HUDEP-2 (cell line): Measurements from ENCODE around the gene HOXC10.
A peak's percentile ranks its signal among the peaks of the same experiment; 100 is the strongest.

Source experiments
- DNase-seq, 76 experiments: peaks; one replicate each; lab custom pipeline; 2025; ENCODE audit not compliant: unreplicated experiment in 76 of 76; lab: John Stamatoyannopoulos, UW

The HOXC10 gene

GRCh38 chr12:53950437-53950773 lies 34.5 kb upstream of the HOXC10 start:
- DNase-seq = no peak

DNA sequence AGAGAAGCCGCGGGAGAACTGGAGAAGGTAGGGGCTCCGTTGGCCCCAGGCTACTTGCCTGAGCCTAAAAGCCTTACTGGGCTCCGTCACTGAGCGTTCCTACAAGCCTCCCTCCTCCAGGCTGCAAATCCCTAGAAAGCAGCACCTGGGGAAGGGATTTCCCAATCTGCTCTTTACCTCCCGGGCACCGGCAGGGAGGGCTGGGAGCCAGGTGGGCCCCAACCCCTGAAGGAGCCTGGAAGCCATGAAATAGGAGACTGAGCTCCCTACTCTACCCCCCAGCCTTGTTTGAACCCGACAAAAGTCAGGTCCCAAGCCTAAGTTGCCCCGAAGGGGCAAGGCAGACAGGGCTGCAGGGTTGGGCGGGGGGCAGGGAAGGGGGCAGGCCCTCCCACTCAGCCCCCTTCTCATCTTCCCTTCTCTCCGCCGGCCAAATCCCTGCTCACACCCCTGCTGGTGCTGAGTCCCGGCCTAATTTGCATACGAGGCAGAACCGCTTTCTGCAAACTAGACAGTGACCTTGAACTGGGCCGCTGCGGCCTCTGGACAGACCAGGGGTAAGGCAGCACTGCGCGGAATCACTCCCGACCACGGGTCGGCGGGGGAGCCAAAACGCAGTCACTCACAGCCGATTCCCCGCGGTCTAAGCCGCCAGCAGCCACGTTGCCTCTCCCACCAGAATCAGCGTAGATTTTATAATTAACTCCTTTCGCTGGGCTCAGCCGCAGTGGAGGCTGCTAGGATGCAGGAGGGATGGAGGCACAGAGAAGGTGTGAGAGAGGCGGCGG lies 34.0 kb upstream of the HOXC10 start:
- no peak for DNase-seq

GRCh38 chr12:53951577-53952334 lies 33.2 kb upstream of the HOXC10 start:
- DNase-seq = no peak

- DNase-seq = no peak
These were observed 32.6 kb upstream of the HOXC10 start for GRCh38 chr12:53952335-53952694.

- DNase-seq = no peak
These were observed 31.8 kb upstream of the HOXC10 start for GRCh38 chr12:53952871-53953734.

GRCh38 chr12:53953831-53954693 lies 30.9 kb upstream of the HOXC10 start:
- no peak for DNase-seq

- DNase-seq = no peak
These were observed 30.3 kb upstream of the HOXC10 start, which contains the start of gene HOXC12 for GRCh38 chr12:53954694-53955035. TSS of gene HOXC12 (plus strand) at chr12:53954903. CDS start at chr12:53954930, 27 bp downstream.

DNA sequence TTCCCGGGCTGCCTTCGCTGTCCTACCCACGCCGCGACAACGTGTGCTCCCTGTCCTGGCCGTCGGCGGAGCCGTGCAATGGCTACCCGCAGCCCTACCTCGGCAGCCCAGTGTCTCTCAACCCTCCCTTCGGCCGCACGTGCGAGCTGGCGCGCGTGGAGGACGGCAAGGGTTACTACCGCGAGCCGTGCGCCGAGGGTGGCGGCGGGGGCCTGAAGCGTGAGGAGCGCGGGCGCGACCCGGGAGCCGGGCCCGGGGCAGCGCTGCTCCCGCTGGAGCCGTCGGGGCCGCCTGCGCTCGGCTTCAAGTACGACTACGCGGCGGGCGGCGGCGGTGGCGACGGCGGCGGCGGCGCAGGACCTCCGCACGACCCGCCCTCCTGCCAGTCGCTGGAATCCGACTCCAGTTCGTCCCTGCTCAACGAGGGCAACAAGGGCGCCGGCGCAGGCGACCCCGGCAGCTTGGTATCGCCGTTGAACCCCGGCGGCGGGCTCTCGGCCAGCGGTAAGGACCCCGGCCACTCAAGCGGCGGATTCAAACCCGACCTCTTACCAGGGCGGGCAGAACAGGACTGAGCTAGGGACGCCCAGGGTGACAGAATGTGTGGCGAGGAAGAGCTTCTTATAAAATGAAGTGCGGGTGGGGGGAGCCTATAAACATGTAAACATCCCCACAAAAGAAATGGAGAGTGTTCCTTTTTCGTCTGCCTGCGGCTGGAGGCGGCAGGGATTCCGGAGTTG lies 29.7 kb upstream of the HOXC10 start:
- no peak for DNase-seq

DNA sequence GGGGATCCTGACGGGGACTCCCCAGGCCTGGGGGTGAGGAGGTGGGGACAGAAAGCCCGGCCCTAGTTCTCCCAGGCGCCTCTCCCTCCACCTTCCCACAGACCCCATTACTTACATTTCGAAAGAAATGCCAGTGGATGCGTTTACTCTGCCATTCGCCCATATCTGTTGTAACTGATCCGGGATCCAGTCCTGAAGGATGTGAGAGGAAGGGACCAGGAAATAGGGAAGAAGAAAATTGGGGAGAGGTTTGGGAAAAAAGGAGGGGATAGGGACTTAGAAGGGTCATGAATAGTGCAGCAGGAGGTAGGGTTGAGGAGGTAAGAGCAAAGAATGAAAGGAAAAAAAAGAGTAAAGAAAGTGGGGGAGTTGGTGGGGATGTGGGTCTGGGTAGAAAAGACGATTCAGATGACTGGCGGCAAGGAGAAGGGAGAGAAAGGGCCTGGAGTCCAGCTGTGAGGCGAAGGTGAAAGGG lies 29.1 kb upstream of the HOXC10 start:
- no peak for DNase-seq

DNA sequence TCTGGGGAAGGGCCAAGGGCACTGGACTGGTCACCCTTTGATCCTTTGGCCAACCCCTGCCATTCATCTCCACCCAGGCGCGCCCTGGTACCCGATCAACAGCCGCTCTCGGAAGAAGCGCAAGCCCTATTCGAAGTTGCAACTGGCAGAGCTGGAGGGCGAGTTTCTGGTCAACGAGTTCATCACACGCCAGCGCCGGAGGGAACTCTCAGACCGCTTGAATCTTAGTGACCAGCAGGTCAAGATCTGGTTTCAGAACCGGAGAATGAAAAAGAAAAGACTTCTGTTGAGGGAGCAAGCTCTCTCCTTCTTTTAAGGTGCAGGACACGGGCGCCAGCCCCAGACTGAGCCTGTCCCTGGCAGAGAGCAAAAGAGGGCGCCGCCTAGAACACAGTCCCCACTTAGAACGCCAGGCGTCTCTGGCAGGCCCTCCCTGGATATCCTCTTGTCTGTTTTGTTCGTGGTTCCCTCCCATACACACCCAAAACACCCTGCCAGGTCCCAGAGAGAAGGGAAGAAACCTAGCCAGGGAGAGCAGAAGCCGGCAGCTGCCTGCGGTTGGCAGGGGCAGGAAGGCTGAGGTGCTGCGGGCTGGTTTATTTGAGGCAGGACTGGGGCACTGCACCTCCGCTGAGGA lies 28.6 kb upstream of the HOXC10 start:
- peak in 4 of 76 experiments; percentile 9 to 24 (median 14) for DNase-seq

- no peak for DNase-seq
These were observed 27.9 kb upstream of the HOXC10 start for GRCh38 chr12:53956914-53957536.

GRCh38 chr12:53958128-53958527 lies 26.8 kb upstream of the HOXC10 start:
- no peak for DNase-seq

- no peak for DNase-seq
These were observed 25.6 kb upstream of the HOXC10 start for GRCh38 chr12:53959314-53959713.

DNA sequence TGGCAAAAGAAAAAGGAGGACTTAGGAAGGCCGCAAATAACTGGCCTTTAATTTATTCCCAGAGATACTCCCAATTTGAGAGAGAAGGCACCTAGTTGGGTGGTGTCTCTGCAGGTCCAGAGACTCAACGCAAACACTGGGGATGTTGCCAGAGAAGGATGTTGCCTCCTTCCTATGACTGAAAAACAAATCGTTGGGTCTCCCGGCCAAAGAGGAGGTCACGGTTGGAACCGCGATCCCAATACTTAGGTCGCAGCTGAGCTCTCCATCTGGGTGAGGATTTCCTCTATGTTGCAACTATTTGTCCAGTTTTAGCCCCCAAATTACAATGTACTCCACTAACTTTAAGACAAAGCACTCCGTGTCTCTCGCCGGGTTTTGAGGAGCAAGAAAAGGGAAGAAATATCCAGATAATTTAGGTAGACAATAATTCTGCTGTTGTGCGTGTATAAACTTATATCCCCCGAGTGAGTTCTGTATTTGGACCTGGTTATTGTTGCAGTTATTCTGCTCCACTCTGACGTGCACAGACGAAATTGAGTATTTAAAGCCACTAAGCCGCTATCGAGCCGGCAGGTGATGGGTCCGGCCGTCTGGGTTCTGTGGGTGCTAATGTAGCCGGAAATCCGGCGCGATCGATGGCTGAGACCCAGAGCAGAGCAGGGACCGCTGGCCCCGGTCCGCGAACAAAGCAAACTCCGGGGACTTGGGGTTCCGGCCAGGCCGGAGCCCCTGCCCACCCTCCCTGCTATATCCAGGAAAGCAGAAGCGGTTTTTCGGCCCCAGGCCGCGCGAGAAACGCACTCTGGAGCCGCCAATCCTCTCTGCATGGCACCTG lies 24.5 kb upstream of the HOXC10 start:
- no peak for DNase-seq

DNA sequence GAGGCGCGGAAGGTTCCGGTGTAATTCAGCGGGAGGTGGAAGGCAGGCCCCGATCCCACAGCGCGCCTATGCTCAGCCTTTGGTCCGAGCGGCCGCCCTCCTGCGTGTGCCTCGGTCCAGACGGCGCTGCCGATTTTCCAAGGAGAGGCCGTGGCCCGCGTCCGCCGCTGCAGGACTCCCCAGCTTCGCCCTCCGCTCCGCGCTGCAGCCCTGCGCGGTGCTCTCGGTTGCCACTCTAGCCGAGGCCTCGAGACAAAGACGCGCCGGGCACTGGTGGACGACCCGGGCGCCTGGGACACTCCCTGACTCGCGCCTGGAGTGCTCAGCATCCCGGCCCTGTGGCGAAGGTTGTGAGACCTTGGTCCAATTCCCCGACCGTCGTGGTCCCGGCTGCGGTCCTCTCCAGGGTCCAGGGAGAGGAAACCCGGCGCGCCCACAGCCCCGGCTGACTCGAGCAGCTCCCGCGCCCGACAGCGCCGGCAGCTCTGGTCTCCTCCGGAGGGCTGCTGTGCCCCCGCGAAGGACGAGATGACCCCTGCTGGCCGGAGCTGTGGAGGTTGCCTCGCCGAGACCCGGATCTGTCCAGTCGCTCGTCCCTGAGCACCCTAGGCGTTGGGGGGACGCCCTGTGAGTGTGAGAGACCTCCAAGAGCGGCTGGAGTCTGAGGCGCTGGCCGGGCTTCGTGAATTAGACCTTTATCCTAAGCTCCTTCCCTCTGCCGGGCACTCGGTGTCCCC lies 23.8 kb upstream of the HOXC10 start:
- DNase-seq = no peak

- DNase-seq = no peak
These were observed 21.9 kb upstream of the HOXC10 start for GRCh38 chr12:53963005-53963404.
